PC-3 (cell line): ENCODE measurements around the gene KIR2DL4. TPM values are rescaled to one million over a fixed set of nuclear protein-coding genes. Genes with fewer than 3 reads are reported as not detected.
A peak's percentile ranks its signal among the peaks of the same experiment; 100 is the strongest.
"Not testable (repeated sequence)": the region's sequence is repeated elsewhere in the genome, so short reads cannot be mapped to it uniquely, and the experiment has no call there.

Source experiments
- ATAC-seq: fragments of 200-7000 bp; cut with Tn5 transposase; 2 replicates; pipeline ENCODE4 v1.9.1; 2020; ENCODE audit warnings: mild to moderate bottlenecking, moderate library complexity
- BruUV-seq: library from RNA; stranded (reverse); fragments of 400-500 nt; replicated peaks from 2 replicates; lab custom pipeline; 2021; lab: Mats Ljungman, UMichigan
- CTCF ChIA-PET: fragments of 300-600 bp; sonication (Branson Sonifier 250); formaldehyde crosslinking; loops from one replicate; lab custom pipeline; 2022; ENCODE audit warnings: antibody characterized with exemption; lab: Charles Lee
- POLR2A ChIA-PET: fragments of 300-600 bp; sonication (Branson Sonifier 250); formaldehyde crosslinking; loops from one replicate; lab custom pipeline; 2022; ENCODE audit warnings: antibody characterized with exemption; ENCODE audit not compliant: unreplicated experiment; lab: Charles Lee
- DNase-seq: peaks from one replicate; pipeline ENCODE4 v3.0.0-alpha.2; 2015
- H2AFZ ChIP-seq: fragments of 300-600 bp; sonication (generic); 2 replicates; pipeline ENCODE4 v1.6.0; 2016; ENCODE audit warnings: antibody characterized with exemption, low read length
- H3F3A ChIP-seq: fragments of 300-600 bp; sonication (generic); one replicate; pipeline ENCODE4 v1.6.0; 2017; ENCODE audit warnings: antibody characterized with exemption, low read length, control low read depth, mild to moderate bottlenecking; ENCODE audit not compliant: unreplicated experiment
- H3K27ac ChIP-seq: fragments of 300-600 bp; sonication (generic); 2 replicates; pipeline ENCODE4 v1.5.1; 2016; ENCODE audit warnings: mild to moderate bottlenecking, low read length
- H3K27me3 ChIP-seq: fragments of 300-600 bp; sonication (generic); 2 replicates; pipeline ENCODE4 v1.6.1; 2016; ENCODE audit warnings: low read length, mixed read lengths
- H3K36me3 ChIP-seq: fragments of 300-600 bp; sonication (generic); 2 replicates; pipeline ENCODE4 v1.6.1; 2016; ENCODE audit warnings: low read depth, mixed run types, low read length, mixed read lengths
- H3K4me1 ChIP-seq: fragments of 300-600 bp; sonication (generic); 2 replicates; pipeline ENCODE4 v1.5.1; 2016; ENCODE audit warnings: low read length; ENCODE audit not compliant: insufficient read depth
- H3K4me2 ChIP-seq: fragments of 300-600 bp; sonication (generic); 2 replicates; pipeline ENCODE4 v1.6.0; 2016; ENCODE audit warnings: low read length
- H3K4me3 ChIP-seq: fragments of 300-600 bp; sonication (generic); 2 replicates; pipeline ENCODE4 v1.5.1; 2016; ENCODE audit warnings: mild to moderate bottlenecking, low read length, mixed read lengths
- H3K79me2 ChIP-seq: fragments of 300-600 bp; sonication (generic); 2 replicates; pipeline ENCODE4 v1.6.1; 2017; ENCODE audit warnings: low read length, mixed read lengths
- H3K9ac ChIP-seq: fragments of 300-600 bp; sonication (generic); 2 replicates; pipeline ENCODE4 v1.6.0; 2016; ENCODE audit warnings: mild to moderate bottlenecking, low read length
- H3K9me2 ChIP-seq: fragments of 300-600 bp; sonication (generic); replicated peaks from 2 replicates; pipeline ENCODE4 v1.6.1; 2016; ENCODE audit warnings: mixed run types, low read length, mixed read lengths
- H3K9me3 ChIP-seq: fragments of 300-600 bp; sonication (generic); 2 replicates; pipeline ENCODE4 v1.6.1; 2016; ENCODE audit warnings: low read length, mixed read lengths
- H4K20me1 ChIP-seq: fragments of 300-600 bp; sonication (generic); 2 replicates; pipeline ENCODE4 v1.6.1; 2016; ENCODE audit warnings: low read length, mixed read lengths
- intact Hi-C: fragments of 100-400 bp; cut with micrococcal nuclease; formaldehyde crosslinking; loops from 2 replicates; pipeline ENCODE4 v1.9.0; 2023
- total RNA-seq: library from RNA; depleted of rRNA; stranded (reverse); fragments of >200 nt; gene quantifications from 2 replicates; pipeline ENCODE4 v1.2.3, GENCODE V29; 2014

KIR2DL4 gene
- total RNA-seq, 1 experiment from 2014 or later: not detected

DNA sequence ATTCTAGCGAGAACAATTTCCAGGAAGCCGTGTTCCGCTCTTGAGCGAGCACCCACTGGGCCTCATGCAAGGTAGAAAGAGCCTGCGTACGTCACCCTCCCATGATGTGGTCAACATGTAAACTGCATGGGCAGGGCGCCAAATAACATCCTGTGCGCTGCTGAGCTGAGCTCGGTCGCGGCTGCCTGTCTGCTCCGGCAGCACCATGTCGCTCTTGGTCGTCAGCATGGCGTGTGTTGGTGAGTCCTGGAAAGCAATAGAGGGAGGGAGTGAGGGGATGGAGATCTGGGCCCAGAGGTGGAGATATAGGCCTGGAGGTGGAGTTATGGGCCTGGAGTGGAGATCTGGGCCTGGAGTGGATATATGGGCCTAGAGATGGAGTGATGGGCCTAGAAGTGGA is 33.8 kb upstream of the KIR2DL4 start, which contains the start of gene KIR2DL1:
Gene KIR2DL1 (plus strand): TSS at position 148 of the 400 bp plus-strand sequence. CDS start 58 bp downstream, at position 206.
- H3K9ac ChIP-seq, H3K4me1 ChIP-seq, H3K27ac ChIP-seq, DNase-seq, H3K9me3 ChIP-seq, CTCF ChIA-PET, H3K4me3 ChIP-seq, H3K36me3 ChIP-seq, ATAC-seq, H2AFZ ChIP-seq, BruUV-seq, POLR2A ChIA-PET, H3K9me2 ChIP-seq, H3K79me2 ChIP-seq, H3K4me2 ChIP-seq, H3F3A ChIP-seq, H4K20me1 ChIP-seq: not testable (repeated sequence)
- intact Hi-C loops: loop anchor here (5.0 kb wide), 1 partner anchor 78 kb away; no protein-coding TSS in a partner anchor
- H3K27me3 ChIP-seq: peaks cover 13% of the 10 kb centered on the region

DNA sequence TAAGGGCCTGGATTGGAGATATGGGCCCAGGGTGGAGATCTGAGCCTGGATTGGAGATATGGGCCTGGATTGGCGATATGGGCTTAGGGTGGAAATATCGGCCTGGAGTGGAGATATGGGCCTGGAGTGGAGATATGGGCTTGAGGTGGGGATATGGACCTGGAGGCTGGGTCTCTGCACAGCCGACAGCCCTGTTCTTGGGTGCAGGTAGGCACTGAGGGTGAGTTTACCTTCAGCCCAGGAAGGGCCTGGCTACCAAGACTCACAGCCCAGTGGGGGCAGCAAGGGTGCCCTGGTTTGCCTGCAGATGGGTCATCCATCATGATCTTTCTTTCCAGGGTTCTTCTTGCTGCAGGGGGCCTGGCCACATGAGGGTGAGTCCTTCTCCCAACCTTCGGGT is 32.9 kb upstream of the KIR2DL4 start:
- POLR2A ChIA-PET, H3K9me2 ChIP-seq, H4K20me1 ChIP-seq, ATAC-seq, H3K9me3 ChIP-seq, H3K4me2 ChIP-seq, DNase-seq, H3F3A ChIP-seq, CTCF ChIA-PET, H3K36me3 ChIP-seq, BruUV-seq, H3K79me2 ChIP-seq, H3K27ac ChIP-seq, H3K4me1 ChIP-seq, H3K9ac ChIP-seq, H3K4me3 ChIP-seq, H2AFZ ChIP-seq: not testable (repeated sequence)
- intact Hi-C loops: loop anchor here (5.0 kb wide), 1 partner anchor 77 kb away; no protein-coding TSS in a partner anchor
- peaks cover 14% of the 10 kb centered on the region for H3K27me3 ChIP-seq

DNA sequence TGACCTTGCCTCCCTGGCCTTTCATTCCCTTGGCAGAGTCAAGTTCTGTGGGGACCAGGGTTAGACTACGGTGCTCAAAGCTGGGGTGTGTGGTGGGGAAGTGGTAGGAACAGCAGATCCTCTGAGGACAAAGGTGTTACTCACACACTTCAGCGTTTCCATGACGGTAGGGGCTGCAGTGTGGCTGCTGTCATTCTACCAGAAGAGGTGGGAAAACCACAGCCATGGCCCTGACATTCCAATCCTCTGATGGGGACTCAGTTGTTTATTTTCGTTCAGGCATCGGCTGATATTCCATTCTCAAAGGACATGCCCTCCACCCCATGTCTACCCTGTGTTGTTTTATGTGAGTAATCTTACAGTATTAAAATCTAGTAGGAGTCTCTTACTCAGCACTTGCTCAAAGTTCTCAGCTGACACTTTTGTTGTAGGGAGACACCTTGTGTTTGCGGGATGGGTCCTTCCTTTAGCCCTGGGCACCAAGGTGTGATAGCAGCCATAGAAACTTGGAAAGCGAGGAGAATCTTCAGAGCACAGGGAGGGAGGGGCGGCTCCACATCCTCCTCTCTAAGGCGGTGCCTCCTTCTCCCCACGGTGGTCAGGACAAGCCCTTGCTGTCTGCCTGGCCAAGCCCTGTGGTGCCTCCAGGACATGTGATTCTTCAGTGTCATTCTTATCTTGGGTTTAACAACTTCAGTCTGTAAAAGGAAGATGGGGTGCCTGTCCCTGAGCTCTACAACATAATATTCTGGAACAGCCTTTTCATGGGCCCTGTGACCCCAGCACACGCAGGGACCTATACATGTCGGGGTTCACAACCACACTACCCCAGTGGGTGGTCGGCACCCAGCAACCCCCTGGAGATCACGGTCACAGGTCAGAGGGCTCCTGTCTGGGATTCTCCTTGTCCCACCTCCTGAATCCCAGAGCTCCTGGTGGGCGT is 32.1 kb upstream of the KIR2DL4 start:
- H3K4me2 ChIP-seq, H2AFZ ChIP-seq, H3K4me1 ChIP-seq, BruUV-seq, H3K79me2 ChIP-seq, CTCF ChIA-PET, POLR2A ChIA-PET, H3K9me3 ChIP-seq, H3K36me3 ChIP-seq, H3F3A ChIP-seq, H4K20me1 ChIP-seq, ATAC-seq, H3K9me2 ChIP-seq, H3K9ac ChIP-seq, H3K4me3 ChIP-seq, H3K27ac ChIP-seq: not testable (repeated sequence)
- intact Hi-C loops: loop anchor here (5.0 kb wide), 1 partner anchor 76 kb away; no protein-coding TSS in a partner anchor
- H3K27me3 ChIP-seq: peaks cover 17% of the 10 kb centered on the region
- peak; percentile 67 for DNase-seq

DNA sequence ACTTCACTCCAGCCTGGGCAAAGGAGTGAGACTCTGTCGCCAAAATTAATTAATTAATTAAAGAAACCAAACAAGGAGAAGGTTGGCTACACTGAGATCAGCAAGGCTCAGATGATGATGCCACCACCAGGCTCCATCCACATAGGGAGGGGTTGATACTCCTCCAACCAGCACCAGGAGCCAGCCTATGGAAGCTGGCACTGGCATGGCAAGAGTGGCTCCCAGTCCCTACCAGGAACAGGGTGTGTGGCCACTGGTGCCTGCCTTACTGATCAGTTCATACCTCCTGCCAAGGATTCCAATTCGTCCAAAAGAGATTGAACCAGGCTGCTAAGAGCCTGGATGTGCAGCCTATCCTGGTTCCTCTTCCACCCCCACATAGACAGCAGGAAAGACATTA is 30.7 kb upstream of the KIR2DL4 start:
- POLR2A ChIA-PET, H3K9me3 ChIP-seq, H3F3A ChIP-seq, DNase-seq, H3K27ac ChIP-seq, H3K79me2 ChIP-seq, H3K4me3 ChIP-seq, CTCF ChIA-PET, BruUV-seq, H3K4me2 ChIP-seq, H2AFZ ChIP-seq, H3K4me1 ChIP-seq, H4K20me1 ChIP-seq, H3K9me2 ChIP-seq, H3K9ac ChIP-seq, ATAC-seq, H3K36me3 ChIP-seq: not testable (repeated sequence)
- peaks cover 30% of the 10 kb centered on the region for H3K27me3 ChIP-seq
- intact Hi-C loops: loop anchor here (5.0 kb wide), 1 partner anchor 75 kb away; no protein-coding TSS in a partner anchor

DNA sequence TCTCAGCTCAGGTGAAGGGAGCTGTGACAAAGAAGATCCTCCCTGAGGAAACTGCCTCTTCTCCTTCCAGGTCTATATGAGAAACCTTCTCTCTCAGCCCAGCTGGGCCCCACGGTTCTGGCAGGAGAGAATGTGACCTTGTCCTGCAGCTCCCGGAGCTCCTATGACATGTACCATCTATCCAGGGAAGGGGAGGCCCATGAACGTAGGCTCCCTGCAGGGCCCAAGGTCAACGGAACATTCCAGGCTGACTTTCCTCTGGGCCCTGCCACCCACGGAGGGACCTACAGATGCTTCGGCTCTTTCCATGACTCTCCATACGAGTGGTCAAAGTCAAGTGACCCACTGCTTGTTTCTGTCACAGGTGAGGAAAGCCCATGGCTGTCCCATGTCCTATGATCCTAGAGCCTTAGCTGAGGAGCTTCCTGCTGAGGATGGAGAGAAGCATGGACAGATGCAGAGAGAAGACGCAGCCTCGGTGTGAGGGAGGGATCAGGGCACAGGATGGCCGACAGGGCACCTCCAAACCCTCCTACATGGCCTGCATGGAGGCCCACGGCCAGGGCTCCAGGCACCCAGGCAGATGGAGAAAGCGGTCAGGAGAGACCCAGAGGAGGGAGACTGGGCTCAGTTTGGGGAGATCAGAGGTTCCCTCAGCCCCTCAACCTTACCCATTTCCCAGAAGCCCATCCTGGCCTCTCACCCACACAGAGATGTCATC is 28.2 kb upstream of the KIR2DL4 start:
- H3K4me2 ChIP-seq, H3K79me2 ChIP-seq, H3K9me3 ChIP-seq, H3K9ac ChIP-seq, BruUV-seq, ATAC-seq, H4K20me1 ChIP-seq, H3K9me2 ChIP-seq, intact Hi-C loops, H3K4me3 ChIP-seq, POLR2A ChIA-PET, H2AFZ ChIP-seq, H3K27ac ChIP-seq, DNase-seq, H3K36me3 ChIP-seq, H3F3A ChIP-seq, H3K4me1 ChIP-seq, CTCF ChIA-PET: not testable (repeated sequence)
- H3K27me3 ChIP-seq: peaks cover 38% of the 10 kb centered on the region

DNA sequence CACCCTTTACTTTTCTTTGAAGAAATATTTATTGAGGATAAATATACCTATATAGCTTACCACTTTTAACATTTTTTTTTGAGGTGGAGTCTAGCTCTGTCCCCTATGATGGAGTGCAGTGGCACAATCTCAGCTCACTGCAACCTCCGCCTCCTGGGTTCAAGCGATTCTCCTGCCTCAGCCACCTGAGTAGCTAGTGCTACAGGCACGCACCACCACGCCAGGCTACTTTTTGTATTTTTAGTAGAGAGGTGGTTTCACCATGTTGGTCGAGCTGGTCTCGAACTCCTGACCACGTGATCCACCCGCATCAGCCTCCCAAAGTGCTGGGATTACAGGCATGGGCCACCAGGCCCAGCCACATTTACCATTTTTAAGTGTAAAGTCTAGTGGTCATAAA is 27.6 kb upstream of the KIR2DL4 start:
- H2AFZ ChIP-seq, POLR2A ChIA-PET, H3K9ac ChIP-seq, ATAC-seq, H3K4me1 ChIP-seq, H3K36me3 ChIP-seq, H3K27ac ChIP-seq, intact Hi-C loops, CTCF ChIA-PET, H3K4me3 ChIP-seq, DNase-seq, H3K4me2 ChIP-seq, H3K9me3 ChIP-seq, H4K20me1 ChIP-seq, H3F3A ChIP-seq, H3K79me2 ChIP-seq, BruUV-seq, H3K9me2 ChIP-seq: not testable (repeated sequence)
- peaks cover 38% of the 10 kb centered on the region for H3K27me3 ChIP-seq
